Gastrocnemius medialis (tissue), 4 donors: ENCODE results near the gene SPECC1L.

Source experiments
- CTCF ChIP-seq, 5 experiments: fragments of 450-650 bp in 3 of 5; fragments of 200-600 bp in 2 of 5; sonication (generic) in 2 of 5; IDR thresholded peaks in 4 of 5; conservative IDR thresholded peaks in 1 of 5; 1 replicate in 4 of 5; 2 replicates in 1 of 5; pipeline ENCODE4 v1.5.1; 2016 to 2019; ENCODE audit warnings: antibody characterized with exemption in 5 of 5, mild to moderate bottlenecking in 3 of 5, moderate library complexity in 3 of 5
- POLR2A ChIP-seq, 2 donors: fragments of 450-650 bp; IDR thresholded peaks; one replicate each; pipeline ENCODE4 v1.6.1; 2017; ENCODE audit warnings: antibody characterized with exemption in 2 of 2, mild to moderate bottlenecking in 2 of 2, moderate library complexity in 2 of 2

- no peak for TF ChIP-seq CTCF (IDR thresholded peaks at IDR 0.05 in 4 of 5, conservative IDR thresholded peaks at IDR 0.05 in 1 of 5)
- TF ChIP-seq POLR2A (IDR thresholded peaks at IDR 0.05) = no peak
These were observed 84.9 kb downstream of the SPECC1L start for GRCh38 chr22:24355574-24355973.
